H9 (cell line): Measurements from ENCODE around the gene TMIE. TPM values are rescaled to one million over a fixed set of nuclear protein-coding genes. Genes with fewer than 3 reads are reported as not detected.
A peak's percentile ranks its signal among the peaks of the same experiment; 100 is the strongest.

Experiments
- DNase-seq: peaks from one replicate; pipeline ENCODE4 v3.0.0-alpha.2; 2017
- H2AFZ ChIP-seq: one replicate; pipeline ENCODE4 v1.6.1; 2013; ENCODE audit warnings: mild to moderate bottlenecking, low read length, control low read depth, moderate library complexity
- H2AK5ac ChIP-seq: 2 replicates; pipeline ENCODE4 v1.6.1; 2013; ENCODE audit warnings: low read length, control low read depth, mixed read lengths; ENCODE audit not compliant: insufficient read length
- H2BK120ac ChIP-seq: one replicate; pipeline ENCODE4 v1.6.1; 2013; ENCODE audit warnings: low read depth, mild to moderate bottlenecking, low read length, control low read depth, inconsistent platforms; ENCODE audit not compliant: poor library complexity, severe bottlenecking
- H2BK12ac ChIP-seq: 2 replicates; pipeline ENCODE4 v1.6.1; 2013; ENCODE audit warnings: low read length, control low read depth, mixed read lengths, low read depth; ENCODE audit not compliant: insufficient read length
- H2BK15ac ChIP-seq: 2 replicates; pipeline ENCODE4 v1.6.1; 2013; ENCODE audit warnings: low read depth, low read length, control low read depth
- H2BK20ac ChIP-seq: one replicate; pipeline ENCODE4 v1.6.1; 2013; ENCODE audit warnings: low read depth, mild to moderate bottlenecking, low read length, control low read depth, inconsistent platforms; ENCODE audit not compliant: poor library complexity, severe bottlenecking
- H2BK5ac ChIP-seq: 2 replicates; pipeline ENCODE4 v1.6.1; 2013; ENCODE audit warnings: low read length, control low read depth, mixed read lengths; ENCODE audit not compliant: insufficient read length
- H3K14ac ChIP-seq: 2 replicates; pipeline ENCODE4 v1.6.1; 2013; ENCODE audit warnings: low read length, control low read depth; ENCODE audit not compliant: insufficient read depth
- H3K18ac ChIP-seq: 2 replicates; pipeline ENCODE4 v1.6.1; 2013; ENCODE audit warnings: low read depth, mild to moderate bottlenecking, mixed read lengths, low read length, control low read depth; ENCODE audit not compliant: insufficient read length
- H3K23ac ChIP-seq: 2 replicates; pipeline ENCODE4 v1.6.1; 2013; ENCODE audit warnings: low read length, control low read depth, mixed read lengths, low read depth; ENCODE audit not compliant: insufficient read length
- H3K23me2 ChIP-seq: 2 replicates; pipeline ENCODE4 v1.6.1; 2013; ENCODE audit warnings: low read depth, mild to moderate bottlenecking, mixed read lengths, low read length, control low read depth; ENCODE audit not compliant: insufficient read length, poor library complexity, severe bottlenecking
- H3K27ac ChIP-seq: 2 replicates; pipeline ENCODE4 v1.5.1; 2013; ENCODE audit warnings: low read length, control low read depth, mixed read lengths, low read depth; ENCODE audit not compliant: insufficient read length
- H3K27me3 ChIP-seq: 2 replicates; pipeline ENCODE4 v1.6.1; 2013; ENCODE audit warnings: low read length, control low read depth, inconsistent platforms; ENCODE audit not compliant: insufficient read depth
- H3K4ac ChIP-seq: 2 replicates; pipeline ENCODE4 v1.6.1; 2013; ENCODE audit warnings: low read depth, mild to moderate bottlenecking, control low read depth, inconsistent platforms, low read length, moderate library complexity
- H3K4me1 ChIP-seq: 2 replicates; pipeline ENCODE4 v1.6.1; 2013; ENCODE audit warnings: low read length, control low read depth, inconsistent platforms; ENCODE audit not compliant: insufficient read depth
- H3K4me2 ChIP-seq: 2 replicates; pipeline ENCODE4 v1.6.1; 2013; ENCODE audit warnings: low read length, control low read depth, mixed read lengths; ENCODE audit not compliant: insufficient read length, insufficient read depth
- H3K56ac ChIP-seq: 2 replicates; pipeline ENCODE4 v1.6.1; 2013; ENCODE audit warnings: low read depth, mild to moderate bottlenecking, mixed read lengths, low read length, control low read depth; ENCODE audit not compliant: insufficient read length
- H3K79me1 ChIP-seq: 2 replicates; pipeline ENCODE4 v1.6.1; 2013; ENCODE audit warnings: low read depth, mild to moderate bottlenecking, moderate library complexity, low read length, control low read depth, inconsistent platforms; ENCODE audit not compliant: insufficient read depth, poor library complexity, severe bottlenecking
- H3K79me2 ChIP-seq: 2 replicates; pipeline ENCODE4 v1.6.1; 2013; ENCODE audit warnings: low read length, control low read depth, inconsistent platforms; ENCODE audit not compliant: insufficient read depth
- H3K9ac ChIP-seq: 2 replicates; pipeline ENCODE4 v1.6.1; 2013; ENCODE audit warnings: low read length, control low read depth, mixed read lengths; ENCODE audit not compliant: insufficient read length; ENCODE audit errors: extremely low read depth
- H3K9me3 ChIP-seq: one replicate; pipeline ENCODE4 v1.6.1; 2013; ENCODE audit warnings: low read depth, low read length, inconsistent platforms; ENCODE audit not compliant: control insufficient read depth
- H3T11ph ChIP-seq: one replicate; pipeline ENCODE4 v1.6.1; 2013; ENCODE audit warnings: mild to moderate bottlenecking, low read length, control low read depth, inconsistent platforms
- H4K20me1 ChIP-seq: one replicate; pipeline ENCODE4 v1.6.1; 2013; ENCODE audit not compliant: control insufficient read depth, insufficient read length, insufficient read depth
- H4K5ac ChIP-seq: 2 replicates; pipeline ENCODE4 v1.6.1; 2013; ENCODE audit warnings: low read depth, mild to moderate bottlenecking, mixed read lengths, low read length, control low read depth; ENCODE audit not compliant: insufficient read length
- H4K8ac ChIP-seq: replicated peaks from 2 replicates; pipeline ENCODE4 v1.6.1; 2013; ENCODE audit warnings: low read length, control low read depth, mixed read lengths, low read depth; ENCODE audit not compliant: insufficient read length
- H4K91ac ChIP-seq: 2 replicates; pipeline ENCODE4 v1.6.1; 2013; ENCODE audit warnings: low read depth, mild to moderate bottlenecking, moderate library complexity, mixed read lengths, low read length, control low read depth; ENCODE audit not compliant: insufficient read length
- H3K27ac Mint-ChIP-seq, 3 experiments: 2 replicates in 2 of 3; 3 replicates in 1 of 3; pipeline ENCODE4 v1.8.0; 2020 to 2021; ENCODE audit warnings: mixed read lengths in 3 of 3, mild to moderate bottlenecking in 1 of 3, moderate library complexity in 1 of 3
- H3K27me3 Mint-ChIP-seq: 2 replicates; pipeline ENCODE4 v1.8.0; 2021; ENCODE audit warnings: low read depth, mild to moderate bottlenecking, moderate library complexity, mixed read lengths
- H3K36me3 Mint-ChIP-seq, 3 experiments: 2 replicates in 2 of 3; 3 replicates in 1 of 3; pipeline ENCODE4 v1.8.0; 2020 to 2021; ENCODE audit warnings: low read depth in 3 of 3, mixed read lengths in 3 of 3; ENCODE audit not compliant: insufficient read depth in 1 of 3
- H3K4me1 Mint-ChIP-seq, 2 experiments: 2 replicates each; pipeline ENCODE4 v1.8.0; 2020; ENCODE audit warnings: mixed read lengths in 2 of 2
- H3K4me3 Mint-ChIP-seq, 2 experiments: 2 replicates in 1 of 2; 3 replicates in 1 of 2; pipeline ENCODE4 v1.8.0; 2020 to 2021; ENCODE audit warnings: mild to moderate bottlenecking in 2 of 2, mixed read lengths in 2 of 2, moderate library complexity in 1 of 2
- H3K9me3 Mint-ChIP-seq, 2 experiments: 2 replicates in 1 of 2; 3 replicates in 1 of 2; pipeline ENCODE4 v1.8.0; 2020; ENCODE audit warnings: mild to moderate bottlenecking in 2 of 2, mixed read lengths in 2 of 2, moderate library complexity in 1 of 2
- WGBS: extraction: QIAGEN DNeasy Blood & Tissue Kit; methylation state at CpG from one replicate; pipeline ENCODE4 v1.1.7; 2013; ENCODE audit warnings: missing lambda C conversion rate, low lambda C conversion rate, mixed read lengths; ENCODE audit not compliant: insufficient read length; ENCODE audit errors: extremely low coverage; 5-methylcytosine and 5-hydroxymethylcytosine counted together
- total RNA-seq: library from RNA; stranded (reverse); gene quantifications from 2 replicates; pipeline ENCODE4 v1.2.1, GENCODE V29; 2021
- TF ChIP-seq, protein P1 (sequence below): fragments of 200-600 bp; sonication (generic); conservative IDR thresholded peaks from 3 replicates; pipeline ENCODE4 v1.8.0; 2021; ENCODE audit warnings: antibody characterized with exemption, mild to moderate bottlenecking

The TMIE gene
- total RNA-seq, 1 experiment from 2014 or later: 0.63 TPM

DNA sequence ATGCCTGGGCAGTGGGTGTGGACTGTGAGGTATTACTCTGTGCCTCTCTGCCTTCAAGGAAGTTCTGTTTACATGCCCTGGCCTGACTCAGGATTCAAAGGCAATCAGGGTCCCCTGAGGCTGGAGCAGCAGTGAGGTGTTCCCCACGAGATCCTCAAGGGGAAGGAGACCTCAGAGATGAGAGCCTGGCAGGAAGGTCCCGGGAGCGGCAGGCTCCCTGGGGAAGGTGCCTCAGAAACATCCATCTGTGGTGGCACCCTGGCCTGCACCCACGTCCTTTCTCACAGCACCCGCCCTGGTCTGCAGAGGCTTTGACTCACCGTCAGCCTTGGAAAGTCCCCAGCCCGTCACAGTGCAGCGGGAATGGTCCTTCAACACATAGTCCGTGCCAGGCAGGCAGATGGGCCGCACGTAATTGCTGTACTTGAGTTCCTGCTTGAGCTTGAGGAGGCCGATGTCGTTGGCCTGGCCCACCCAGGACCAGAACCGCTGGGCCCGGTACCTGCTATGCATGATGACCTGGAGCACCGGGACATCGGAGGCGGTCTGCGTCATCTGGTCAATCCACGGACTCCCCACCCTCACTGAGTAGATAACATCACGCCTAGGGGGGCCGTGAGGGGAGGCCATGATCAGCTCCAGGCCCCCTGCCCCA lies 12.8 kb downstream of the TMIE start:
- Histone ChIP-seq H2AFZ (no peak overlapping the region), H3K4me2 (no peak overlapping the region), H2BK20ac (no peak overlapping the region), H2BK15ac (no peak overlapping the region), H2BK12ac (no peak overlapping the region), H3K4ac (no peak overlapping the region), H2BK5ac (no peak overlapping the region), H2BK120ac (no peak overlapping the region), H2AK5ac (no peak overlapping the region), H4K20me1 (no peaks in the 10 kb centered on the region), H3K9ac (no peak overlapping the region), H3K56ac (no peak overlapping the region), H3K79me2 (no peaks in the 10 kb centered on the region), H3K4me1 (no peaks in the 10 kb centered on the region), H4K8ac (no peak overlapping the region), H3K27ac (no peak overlapping the region), H3K9me3 (no peaks in the 10 kb centered on the region), H3K23ac (no peak overlapping the region), H4K5ac (no peak overlapping the region), H3K27me3 (no peaks in the 10 kb centered on the region), H3T11ph (no peak overlapping the region), H3K14ac (no peak overlapping the region), H3K23me2 (no peaks in the 10 kb centered on the region), H3K18ac (no peak overlapping the region), H3K79me1 (no peaks in the 10 kb centered on the region), H4K91ac (no peak overlapping the region)
- H3K36me3 Mint-ChIP-seq: no peaks in the 10 kb centered on the region
- H3K4me3 Mint-ChIP-seq: no peak overlapping the region
- H3K4me1 Mint-ChIP-seq: peaks cover 2 to 5% of the 10 kb centered on the region in 2 experiments; a peak in 3 of 4 replicates
- H3K27me3 Mint-ChIP-seq: peaks cover 2% of the 10 kb centered on the region
- H3K9me3 Mint-ChIP-seq: no peaks in the 10 kb centered on the region
- TF ChIP-seq, protein P1, sequence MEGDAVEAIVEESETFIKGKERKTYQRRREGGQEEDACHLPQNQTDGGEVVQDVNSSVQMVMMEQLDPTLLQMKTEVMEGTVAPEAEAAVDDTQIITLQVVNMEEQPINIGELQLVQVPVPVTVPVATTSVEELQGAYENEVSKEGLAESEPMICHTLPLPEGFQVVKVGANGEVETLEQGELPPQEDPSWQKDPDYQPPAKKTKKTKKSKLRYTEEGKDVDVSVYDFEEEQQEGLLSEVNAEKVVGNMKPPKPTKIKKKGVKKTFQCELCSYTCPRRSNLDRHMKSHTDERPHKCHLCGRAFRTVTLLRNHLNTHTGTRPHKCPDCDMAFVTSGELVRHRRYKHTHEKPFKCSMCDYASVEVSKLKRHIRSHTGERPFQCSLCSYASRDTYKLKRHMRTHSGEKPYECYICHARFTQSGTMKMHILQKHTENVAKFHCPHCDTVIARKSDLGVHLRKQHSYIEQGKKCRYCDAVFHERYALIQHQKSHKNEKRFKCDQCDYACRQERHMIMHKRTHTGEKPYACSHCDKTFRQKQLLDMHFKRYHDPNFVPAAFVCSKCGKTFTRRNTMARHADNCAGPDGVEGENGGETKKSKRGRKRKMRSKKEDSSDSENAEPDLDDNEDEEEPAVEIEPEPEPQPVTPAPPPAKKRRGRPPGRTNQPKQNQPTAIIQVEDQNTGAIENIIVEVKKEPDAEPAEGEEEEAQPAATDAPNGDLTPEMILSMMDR: no peak
- H3K27ac Mint-ChIP-seq: no peak overlapping the region
- WGBS: no CpG with 5 or more reads among the region's 22 CpGs
- peak; percentile 17 for DNase-seq
